Stimulated activated CD4-positive, alpha-beta T cell treated with anti-CD3 and anti-CD28 coated beads, Interleukin-2, amount 100 ng/mL, for 24 hours (primary cell): ENCODE data around the gene MICA.
"Not testable (repeated sequence)": the region's sequence is repeated elsewhere in the genome, so short reads cannot be mapped to it uniquely, and the experiment has no call there.

Experiments used
- DNase-seq, 2 donors: peaks; one replicate each; pipeline ENCODE4 v3.0.0-alpha.2; 2020

MICA gene

DNA sequence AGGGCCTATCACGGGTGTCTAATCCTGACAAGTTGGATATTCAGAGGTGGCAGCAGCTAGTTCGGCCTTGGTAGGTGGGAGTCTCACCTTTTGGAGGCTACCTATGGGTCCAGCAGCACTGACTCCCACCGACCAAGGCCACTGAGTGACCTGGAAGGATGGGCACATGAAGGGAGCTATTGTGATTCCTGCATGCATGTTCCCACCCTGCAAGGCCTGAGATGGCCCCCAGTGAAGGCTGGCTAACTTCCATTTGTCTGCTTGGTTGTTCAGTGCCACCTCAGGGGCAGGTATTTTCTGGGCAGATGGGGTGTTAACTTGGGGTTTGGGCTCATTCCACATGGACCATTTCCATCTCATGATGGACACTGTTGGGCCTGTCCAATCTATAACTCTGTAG is 18.4 kb upstream of the MICA start:
- no peak for DNase-seq

DNA sequence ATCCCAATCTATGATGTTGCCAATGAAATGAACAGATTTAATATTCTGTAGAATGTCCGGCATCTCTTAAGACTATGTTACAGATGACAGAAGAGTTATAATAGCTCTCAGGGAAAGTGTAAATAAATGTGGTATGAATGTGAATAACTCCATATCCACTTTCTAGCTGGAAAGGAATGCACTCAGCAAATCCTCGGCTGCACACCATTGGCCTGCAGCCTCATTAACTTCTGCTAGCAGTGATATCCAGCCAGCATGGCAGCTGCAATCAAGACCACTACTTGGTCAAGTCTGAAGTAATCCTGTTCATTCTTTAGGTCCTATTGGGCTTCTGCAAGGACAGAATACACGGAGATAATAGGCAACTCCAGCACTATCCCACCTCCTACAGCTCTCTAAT is 17.3 kb upstream of the MICA start:
- no peak for DNase-seq

DNA sequence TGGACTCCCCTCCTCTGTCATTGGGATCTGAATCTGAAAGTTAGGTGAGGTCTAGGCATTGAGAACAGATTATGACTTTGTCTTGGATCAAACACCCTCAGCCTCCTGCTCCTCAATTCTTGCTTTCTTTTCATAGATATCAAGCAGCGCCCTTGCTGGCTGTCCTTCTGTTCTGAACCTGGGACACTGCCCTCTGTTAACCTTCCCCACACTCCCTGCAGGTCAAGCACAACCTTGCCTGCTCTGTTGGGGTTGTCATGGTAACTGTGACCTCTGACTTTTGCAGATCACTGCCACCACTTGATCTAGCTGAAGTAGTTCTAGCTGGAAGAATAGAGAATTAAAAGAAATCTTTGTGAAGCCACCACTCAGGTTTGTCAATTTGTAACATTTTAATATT is 16.4 kb upstream of the MICA start:
- DNase-seq, result no peak

DNA sequence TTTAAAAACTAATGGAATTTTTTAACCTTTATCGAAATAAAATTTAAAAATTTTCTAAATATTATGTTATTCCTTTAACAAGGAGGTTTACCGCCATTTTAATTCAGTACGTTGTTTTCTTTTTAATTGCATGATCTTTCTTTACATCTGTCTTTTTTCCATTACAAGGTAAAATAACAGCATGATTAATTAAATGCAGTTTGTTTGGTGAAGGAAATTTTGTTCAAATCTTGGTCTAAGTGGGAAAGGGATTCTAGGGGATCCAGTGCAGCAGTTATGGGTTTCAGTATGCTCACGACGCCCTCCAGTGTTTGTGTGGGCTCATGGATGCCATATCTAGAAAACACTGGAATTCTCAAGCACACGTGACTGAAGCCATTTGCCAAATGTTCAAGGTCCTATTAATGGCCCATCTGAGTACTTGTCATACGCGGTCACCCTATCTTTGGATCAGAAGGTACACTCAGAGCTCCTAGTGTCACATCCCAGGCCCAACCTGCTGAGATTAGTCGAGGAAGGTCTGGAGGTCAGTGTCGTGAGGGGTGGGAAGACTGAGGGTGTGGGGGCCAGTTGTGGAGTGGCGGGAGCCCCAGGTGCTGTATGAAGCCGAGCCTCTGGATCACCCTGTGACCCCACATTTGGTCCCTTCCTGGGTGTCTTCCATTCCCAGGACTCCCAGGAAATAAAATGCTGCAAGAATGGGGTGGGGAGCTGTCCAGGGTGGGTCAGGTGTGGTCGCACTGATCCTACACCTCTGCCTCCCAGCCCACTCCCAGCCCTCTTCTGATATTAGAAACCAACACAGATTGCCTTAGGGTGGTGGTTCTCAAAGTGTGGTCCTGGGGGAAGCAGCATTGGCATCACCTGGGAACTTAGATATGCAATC is 14.2 kb upstream of the MICA start:
- DNase-seq, result not testable (repeated sequence)

DNA sequence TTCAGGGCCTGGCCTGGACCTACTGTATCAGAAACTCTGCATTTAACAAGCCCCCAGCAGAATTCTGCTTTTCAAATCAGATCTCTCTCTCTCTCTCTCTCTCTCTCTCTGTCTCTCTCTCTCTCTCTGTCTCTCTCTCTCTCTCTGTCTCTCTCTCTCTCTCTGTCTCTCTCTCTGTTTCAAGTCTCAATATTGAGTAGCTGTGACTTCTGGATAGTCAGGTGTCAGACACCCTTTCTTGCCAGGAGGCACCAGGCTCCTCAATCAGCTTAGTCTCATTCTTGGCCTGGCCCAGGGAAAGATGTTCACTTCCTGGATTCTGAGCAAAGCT is 13.6 kb upstream of the MICA start:
- DNase-seq, result not testable (repeated sequence)

DNA sequence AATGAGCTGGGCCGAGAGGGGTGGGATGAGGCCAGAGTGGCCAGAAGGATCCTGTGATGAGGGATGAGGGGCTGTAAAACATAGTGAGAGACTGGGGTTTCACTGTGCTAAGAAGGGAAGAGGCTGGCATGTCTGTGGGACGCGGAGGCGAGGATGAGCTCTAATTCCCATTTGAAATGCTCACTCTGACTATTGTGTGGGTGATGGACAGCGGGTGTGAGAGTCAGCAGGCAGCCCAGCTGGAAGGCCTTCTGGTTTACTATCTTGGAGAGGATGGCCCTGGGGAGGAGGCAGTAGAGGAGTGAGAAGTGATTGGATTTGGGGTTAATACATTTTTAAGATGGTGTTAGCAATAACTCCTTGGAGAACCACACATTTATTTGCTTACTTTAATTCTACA is 9.5 kb upstream of the MICA start:
- no peak for DNase-seq

DNA sequence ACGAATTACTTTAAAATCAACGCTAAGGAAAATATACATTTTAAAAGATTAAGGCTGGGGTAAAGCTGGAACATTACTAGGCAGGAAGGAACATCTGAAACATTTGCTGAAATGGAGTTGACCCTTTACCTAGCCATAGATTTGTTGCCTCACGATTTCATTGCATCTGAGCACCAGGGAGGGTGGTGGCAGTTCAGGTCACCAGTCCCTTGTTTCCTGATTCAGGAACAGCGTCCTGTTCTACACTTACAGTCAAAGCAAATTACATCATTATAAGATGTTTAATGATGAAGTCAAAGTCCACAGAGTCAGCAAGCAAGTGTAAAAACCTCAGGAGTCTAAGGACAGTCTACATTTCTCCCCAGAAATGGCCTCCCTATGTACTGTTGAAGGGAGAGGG is 9.0 kb upstream of the MICA start:
- no peak for DNase-seq

DNA sequence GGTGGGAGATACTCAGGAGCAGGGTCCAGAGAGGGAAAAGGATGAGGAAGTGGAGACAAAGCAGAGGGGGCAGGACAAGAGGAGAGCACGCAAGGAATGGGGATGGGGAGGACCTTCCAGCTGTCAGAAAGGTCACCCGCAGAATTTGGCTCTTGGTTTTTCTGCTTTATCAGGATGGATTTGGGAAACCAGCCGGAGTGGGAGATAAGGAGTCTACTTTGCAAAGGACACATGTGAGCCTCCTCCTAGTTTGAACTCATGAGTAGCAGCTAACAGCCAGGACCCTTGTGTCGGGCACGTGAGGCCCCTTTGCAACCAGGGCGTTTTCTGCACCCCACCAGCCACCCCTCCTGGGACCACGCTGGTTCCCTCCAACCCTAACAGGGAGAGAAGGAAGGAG is 7.6 kb upstream of the MICA start:
- DNase-seq, result no peak

DNA sequence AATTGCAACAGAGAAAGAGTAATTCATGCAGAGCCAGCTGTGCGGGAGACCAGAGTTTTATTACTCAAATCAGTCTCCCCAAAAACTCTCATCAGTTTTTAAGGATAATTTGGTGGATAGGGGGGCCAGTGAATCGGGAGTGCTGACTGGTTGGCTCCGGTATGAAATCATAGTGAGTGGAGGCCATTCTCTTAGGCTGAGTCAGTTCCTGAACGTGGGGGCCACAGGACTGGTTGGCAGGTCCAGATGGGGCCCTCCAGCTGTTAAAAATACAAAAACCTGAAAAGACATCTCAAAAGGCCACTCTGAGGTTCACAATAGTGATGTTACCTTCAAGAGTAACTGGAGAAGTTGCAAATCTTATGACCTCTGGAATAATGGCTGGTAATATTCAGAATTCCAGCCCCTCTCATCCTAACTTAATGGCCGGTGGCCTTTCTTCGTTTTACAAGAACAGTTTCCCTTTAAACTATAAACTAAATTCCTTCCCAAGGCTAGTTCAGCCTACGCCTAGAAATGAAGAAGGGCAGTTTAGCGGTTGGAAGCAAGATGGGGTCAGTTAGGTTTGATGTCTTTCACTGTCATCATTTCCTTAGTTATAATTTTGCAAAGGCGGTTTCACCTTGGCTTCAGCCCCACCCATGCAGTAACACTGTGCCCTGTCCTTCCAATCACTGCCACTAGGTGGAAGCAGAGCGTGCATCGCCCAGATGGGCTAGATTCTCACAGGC is 6.8 kb upstream of the MICA start:
- DNase-seq, result peak; percentile 91 to 95

DNA sequence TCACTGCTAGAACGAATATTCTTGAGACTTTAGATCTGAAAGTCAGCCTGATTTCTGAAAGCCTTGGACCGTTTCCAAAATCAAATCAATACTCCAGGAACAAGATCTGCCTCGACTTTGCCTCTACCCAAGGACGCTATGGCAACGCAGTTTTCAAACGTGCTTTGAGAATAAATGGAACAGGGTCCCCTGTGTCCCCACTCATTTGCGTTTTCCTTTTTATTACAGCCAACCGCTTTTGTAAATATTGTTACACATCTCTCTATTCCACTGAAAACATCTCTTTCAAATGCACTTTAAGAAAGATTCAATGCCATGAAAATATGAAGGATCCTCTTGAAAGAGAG is 6.3 kb upstream of the MICA start:
- not testable (repeated sequence) for DNase-seq

DNA sequence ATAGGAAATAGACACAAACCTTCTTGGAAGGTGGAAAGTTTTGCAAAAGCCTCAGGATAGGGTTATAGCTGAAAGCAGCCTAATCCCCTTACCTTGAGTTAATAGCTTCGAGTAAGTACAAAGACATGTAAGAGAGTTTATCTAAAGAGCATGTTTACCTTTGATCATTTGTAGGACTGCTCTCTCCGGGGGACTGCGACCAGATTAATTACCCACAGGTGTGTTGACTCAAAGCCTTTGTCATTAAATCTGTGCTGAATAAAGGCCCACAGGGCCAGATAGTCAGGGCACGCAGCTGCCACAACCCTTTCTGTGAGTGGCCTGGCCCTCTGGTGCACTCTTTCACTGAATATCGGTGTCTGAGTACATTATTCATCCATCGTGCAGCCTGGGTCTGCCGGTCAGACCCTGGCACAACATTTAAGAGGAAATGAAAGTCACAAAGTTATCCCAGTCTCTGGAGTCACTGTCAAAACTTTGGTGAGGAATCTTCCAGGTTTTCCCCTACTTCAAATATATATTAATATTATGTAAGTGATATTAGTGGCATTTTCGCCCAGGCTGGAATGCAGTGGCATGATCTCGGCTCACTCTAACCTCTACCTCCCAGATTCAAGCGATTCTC is 5.4 kb upstream of the MICA start:
- DNase-seq, result no peak

DNA sequence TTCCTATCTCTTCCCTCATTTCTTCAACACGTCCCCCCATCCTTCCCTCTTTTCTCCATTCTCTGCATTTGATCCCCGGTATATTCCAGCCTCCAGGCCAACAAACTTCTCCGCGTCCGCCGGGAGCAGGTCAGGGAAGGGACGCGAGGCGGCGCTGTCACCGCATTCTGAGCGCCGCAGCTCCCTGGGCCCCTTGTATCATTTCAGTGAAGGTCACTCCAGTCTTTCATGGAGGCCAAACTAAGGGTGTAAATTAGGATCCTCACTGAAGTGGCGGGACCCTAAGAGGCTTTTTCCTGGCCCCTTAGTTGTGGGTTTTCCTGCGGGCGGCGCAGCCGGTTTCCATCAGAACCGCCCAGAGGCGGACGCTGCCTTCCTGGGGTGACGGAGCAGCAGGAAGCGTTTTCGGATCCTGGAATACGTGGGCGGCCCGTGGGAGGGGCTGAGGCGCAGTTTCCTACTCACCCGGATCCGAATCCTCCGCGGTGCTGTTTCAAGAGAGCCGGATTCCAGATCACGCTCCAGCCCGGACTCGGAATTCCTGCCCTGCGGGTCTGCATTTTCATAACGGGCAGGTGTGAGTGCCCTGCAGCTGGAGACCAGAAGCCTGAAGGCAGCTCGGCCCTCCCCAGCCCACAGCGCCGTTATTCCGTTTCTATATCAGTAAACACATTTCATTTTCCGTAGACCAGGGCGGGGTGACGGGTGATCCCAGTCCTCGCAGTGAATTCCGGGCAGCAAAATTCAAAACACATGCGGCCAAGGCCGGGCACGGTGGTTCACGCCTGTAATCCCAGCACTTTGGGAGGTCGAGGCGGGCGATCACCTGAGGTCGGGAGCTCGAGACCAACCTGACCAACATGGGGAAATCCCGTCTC is 3.6 kb upstream of the MICA start:
- peak; percentile 66 to 79 for DNase-seq

DNA sequence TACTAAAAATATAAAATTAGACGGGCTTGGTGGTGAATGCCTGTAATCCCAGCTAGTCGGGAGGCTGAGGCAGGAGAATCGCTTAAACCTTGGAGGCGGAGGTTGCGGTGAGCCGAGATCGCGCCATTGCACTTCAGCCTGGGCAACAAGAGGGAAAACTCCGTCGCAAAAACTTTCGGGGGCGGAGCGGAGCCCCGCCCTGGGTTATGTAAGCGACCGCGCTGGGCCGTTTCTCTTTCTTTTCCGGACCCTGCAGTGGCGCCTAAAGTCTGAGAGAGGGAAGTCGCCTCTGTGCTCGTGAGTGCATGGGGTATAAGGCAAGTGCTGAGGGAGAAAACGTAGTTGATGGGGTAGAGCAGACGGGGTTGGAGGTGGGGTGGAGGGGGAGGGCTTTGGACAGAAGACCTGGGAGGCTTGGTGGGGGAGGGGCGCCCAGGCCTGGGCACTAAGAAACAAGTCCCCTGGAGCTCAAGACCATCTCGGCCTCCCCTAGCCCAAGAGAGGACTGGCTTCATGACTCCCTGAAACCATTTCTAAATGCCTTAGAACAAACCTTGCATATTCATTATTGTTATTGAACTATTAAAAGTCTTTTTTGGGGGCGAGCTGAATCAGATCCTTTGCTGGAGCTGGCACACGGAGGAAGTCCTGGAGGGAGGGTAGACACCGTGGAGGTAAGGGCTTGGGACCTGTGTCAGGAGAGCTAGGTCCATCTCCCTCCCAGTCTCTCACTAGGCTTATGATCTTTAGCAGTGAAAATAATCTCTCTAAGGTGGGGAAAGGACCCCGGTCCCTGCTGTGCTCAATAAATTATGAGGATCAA is 2.7 kb upstream of the MICA start:
- DNase-seq, result peak; percentile 75 to 76

DNA sequence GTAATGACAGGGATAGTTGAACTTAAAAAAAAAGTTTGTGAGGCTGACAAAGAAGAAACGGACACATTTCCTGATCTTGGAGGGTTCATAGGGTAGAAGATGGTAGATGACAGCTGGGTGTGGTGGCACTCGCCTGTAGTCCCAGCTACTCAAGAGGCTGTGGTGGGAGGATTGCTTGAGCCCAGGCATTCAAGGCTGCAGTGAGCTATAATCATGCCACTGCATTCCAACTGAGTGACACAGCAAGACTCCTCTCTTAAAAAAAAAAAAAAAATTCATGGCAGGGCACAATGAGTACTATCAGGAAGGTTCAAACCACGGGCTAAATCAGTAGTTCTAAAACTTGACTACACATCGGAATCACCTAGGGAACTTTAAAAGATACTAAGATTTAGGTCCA is 2.0 kb upstream of the MICA start:
- DNase-seq, result no peak

DNA sequence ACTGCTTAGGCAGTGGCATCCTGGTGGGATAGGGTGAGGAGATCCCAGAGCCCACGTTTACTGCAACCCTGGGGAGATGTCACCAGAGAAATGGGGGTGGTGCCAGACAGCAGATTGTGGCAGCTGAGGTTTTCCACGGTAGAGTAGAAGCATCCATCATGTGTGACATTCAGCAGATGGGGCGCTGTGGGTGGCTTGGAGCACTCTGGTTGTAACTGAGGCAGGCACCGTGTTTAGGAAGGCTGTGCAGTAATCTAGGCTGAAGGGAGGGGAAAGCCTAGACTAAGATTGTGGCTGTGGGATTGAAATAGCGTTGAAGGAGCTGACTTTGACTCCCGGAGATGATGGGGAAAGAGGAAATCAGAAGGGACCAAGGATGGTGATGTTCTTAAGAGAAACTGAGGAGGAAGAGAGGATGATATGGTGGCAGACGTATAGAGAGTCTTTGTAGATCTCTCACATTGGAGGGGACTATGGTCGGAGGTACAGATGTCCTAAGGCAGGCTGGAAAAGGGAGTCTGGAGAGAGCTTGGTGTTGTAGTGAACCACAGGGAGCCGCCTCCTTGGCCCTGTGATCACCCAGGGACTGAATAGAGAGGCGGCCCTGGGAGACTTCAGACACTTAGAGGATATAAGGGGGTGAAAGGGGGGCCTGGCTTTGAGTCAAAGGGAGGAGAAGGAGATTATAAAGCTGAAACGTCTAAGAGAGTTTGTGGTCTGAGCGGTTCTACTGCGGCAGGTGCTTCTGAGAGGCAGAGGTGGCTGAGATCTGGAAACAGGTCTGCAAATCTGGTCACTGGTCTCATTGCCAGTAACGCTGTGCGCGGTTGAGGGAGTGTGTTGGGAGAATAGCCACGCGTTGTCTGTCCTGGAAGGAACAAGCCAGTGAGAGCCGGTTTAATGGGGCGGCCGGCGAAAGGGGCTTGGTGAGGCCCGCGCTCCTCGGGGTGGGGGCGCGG is 792 bp upstream of the MICA start:
- DNase-seq, result peak; percentile 30 to 36

DNA sequence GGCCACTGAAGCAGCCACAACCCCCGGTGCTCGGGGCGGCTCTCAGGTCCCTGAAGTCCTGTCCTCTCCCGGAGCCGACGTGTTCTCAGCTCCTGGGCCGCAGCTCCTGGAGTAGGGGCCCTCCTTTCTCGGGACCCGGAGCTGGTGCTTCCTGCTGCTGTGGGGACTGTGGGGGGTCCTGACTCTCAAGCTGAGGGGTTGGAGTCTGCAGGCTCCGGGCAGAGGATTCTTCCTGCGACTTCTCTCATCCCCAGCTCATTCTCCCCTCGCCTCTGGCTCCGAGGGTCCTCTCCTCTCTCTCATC is 618 bp downstream of the MICA start:
- DNase-seq, result not testable (repeated sequence)

DNA sequence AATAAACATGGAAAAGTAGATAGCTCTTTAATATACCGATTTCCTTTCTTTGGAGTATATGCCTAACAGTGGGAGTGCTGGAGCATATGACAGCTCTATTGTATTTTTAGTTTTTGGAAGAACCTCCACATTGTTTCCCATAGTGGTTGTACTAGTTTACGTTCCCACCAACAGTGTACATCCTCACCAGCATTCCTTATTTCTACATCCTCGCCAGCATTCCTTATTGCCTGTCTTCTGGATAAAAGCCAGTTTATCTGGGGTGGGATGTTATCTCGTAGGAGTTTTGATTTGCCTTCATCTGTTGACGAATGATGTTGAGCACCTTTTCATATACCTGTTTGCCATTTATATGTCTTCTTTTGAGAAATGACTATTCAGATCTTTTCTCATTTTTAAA is 2.6 kb downstream of the MICA start:
- DNase-seq, result no peak

DNA sequence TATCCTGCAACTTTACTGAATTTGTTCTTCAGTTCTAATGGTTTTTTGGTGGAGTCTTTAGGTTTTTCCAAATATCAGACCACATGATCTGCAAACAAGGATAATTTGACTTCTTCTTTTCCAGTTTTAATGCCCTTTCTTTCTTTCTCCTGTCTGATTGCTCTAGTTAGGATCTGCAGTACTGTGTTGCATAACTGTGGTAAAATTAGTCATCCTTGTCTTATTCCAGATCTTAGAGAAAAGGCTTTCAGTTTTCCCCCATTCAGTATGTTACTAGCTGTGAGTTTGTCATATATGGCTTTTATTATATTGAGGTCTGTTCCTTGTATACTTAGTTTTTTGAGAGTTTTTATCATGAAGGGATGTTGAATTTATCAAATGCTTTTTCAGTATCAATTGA is 4.3 kb downstream of the MICA start:
- no peak for DNase-seq

DNA sequence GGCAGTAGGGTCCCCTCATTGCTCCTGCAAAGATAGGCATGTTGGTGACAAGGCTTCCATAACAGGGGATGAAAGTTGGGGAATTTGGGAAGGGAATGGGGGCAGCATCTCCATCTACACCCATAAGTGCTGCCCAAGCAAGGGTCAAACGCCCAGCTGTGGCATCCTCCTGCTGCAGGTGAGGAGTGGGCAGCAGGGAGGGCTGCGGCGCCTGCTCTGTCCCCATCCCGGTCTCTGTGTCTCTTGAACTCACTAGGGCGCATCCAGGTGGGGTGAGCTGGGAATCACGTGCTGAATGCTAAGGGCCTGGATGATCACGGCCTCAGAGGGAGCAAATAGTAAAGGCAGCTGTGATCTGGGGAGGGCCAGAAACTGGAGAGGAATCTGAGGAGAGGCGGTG is 9.1 kb downstream of the MICA start:
- no peak for DNase-seq

DNA sequence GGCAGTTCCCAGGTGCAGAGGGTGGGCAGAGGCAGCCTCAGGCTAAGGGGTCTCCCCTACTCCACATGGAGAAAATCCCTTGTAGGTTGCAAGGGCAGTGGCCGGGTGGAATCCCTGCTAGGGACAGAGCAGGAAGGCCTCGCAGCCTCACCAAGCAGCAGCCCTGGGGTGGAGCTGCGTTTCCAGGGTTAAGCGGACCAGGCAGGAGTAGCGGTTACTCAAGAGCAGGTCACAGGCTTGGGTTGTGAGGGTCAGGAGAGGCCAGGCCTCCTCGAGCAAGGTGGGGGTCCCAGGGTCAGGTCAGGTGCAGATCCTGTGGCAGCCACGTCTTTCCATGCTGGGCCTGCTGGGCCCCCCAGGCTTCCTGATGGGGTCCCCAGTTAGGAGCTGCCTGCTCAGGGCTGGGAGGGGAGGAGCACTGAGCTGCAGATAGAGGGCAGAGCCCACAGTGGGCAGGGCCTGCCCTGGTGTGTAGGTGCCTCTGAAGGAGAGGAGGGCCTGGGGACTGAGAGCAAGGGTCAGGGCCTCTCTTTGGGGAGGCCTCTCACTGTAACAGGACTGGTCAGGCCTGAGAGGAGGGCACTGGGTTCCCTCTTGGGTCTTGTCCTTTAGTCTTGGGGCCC is 10.9 kb downstream of the MICA start:
- DNase-seq, result not testable (repeated sequence)

DNA sequence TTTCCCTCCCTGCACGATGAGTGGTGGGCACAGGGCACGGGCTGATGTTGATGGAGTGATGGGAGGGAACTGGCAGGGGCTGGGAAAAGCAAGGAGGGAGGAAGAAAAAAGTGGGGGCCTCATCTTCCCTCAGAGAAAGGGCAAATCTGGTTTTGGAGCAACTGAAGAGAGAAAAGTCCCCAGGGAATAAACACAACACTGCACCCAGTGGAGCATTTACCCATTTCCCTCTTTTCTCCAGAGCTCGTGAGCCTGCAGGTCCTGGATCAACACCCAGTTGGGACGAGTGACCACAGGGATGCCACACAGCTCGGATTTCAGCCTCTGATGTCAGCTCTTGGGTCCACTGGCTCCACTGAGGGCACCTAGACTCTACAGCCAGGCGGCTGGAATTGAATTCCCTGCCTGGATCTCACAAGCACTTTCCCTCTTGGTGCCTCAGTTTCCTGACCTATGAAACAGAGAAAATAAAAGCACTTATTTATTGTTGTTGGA is 11.4 kb downstream of the MICA start:
- no peak for DNase-seq
